SK-N-SH (cell line): ENCODE results near the gene MAPK6.

Experiments
- EP300 ChIP-seq, 2 experiments: IDR thresholded peaks; 2 replicates each; pipeline versions ENCODE4 v1.4.0 to v1.6.1; 2012; ENCODE audit warnings: borderline replicate concordance in 1 of 2, low read depth in 1 of 2, low read length in 1 of 2
- GATA2 ChIP-seq: sonication (generic); formaldehyde crosslinking; IDR thresholded peaks from 2 replicates; pipeline ENCODE4 v1.5.0; 2020; ENCODE audit warnings: mild to moderate bottlenecking, missing genetic modification reagents
- MEF2A ChIP-seq: IDR thresholded peaks from 2 replicates; pipeline ENCODE4 v1.4.0; 2012; ENCODE audit warnings: low read depth, borderline replicate concordance
- MXI1 ChIP-seq: IDR thresholded peaks from 2 replicates; pipeline ENCODE4 v1.6.1; 2012; ENCODE audit warnings: mild to moderate bottlenecking, low read depth, low read length, improper control_type of control experiment
- NFIC ChIP-seq: IDR thresholded peaks from 2 replicates; pipeline ENCODE4 v1.4.0; 2012; ENCODE audit warnings: borderline replicate concordance
- RCOR1 ChIP-seq: fragments of 150-350 bp; IDR thresholded peaks from 2 replicates; pipeline ENCODE4 v1.6.1; 2017; ENCODE audit warnings: antibody characterized with exemption, low read length
- SIN3A ChIP-seq: IDR thresholded peaks from 2 replicates; pipeline ENCODE4 v1.6.1; 2012; ENCODE audit warnings: low read depth, mild to moderate bottlenecking, low read length, moderate library complexity, borderline replicate concordance
- SMC3 ChIP-seq: IDR thresholded peaks from 2 replicates; pipeline ENCODE4 v1.6.1; 2012; ENCODE audit warnings: low read depth, low read length, improper control_type of control experiment
- TEAD4 ChIP-seq: IDR thresholded peaks from 2 replicates; pipeline ENCODE4 v1.4.0; 2012; ENCODE audit warnings: mild to moderate bottlenecking, borderline replicate concordance; ENCODE audit not compliant: insufficient read depth
- TF ChIP-seq, protein P1 (sequence below): fragments of 150-350 bp; IDR thresholded peaks from 2 replicates; pipeline ENCODE4 v1.6.1; 2017; ENCODE audit warnings: antibody characterized with exemption, low read length, low read depth, borderline replicate concordance
- TF ChIP-seq, protein P2 (sequence below): fragments of 200-600 bp; sonication (generic); IDR thresholded peaks from 2 replicates; pipeline ENCODE4 v1.6.1; 2017; ENCODE audit warnings: antibody characterized with exemption, mild to moderate bottlenecking, moderate library complexity
- TF ChIP-seq, protein P3 (sequence below): IDR thresholded peaks from 2 replicates; pipeline ENCODE4 v1.6.1; 2012; ENCODE audit warnings: mild to moderate bottlenecking, low read depth, low read length, moderate library complexity
- TF ChIP-seq, protein P4 (sequence below): IDR thresholded peaks from 2 replicates; pipeline ENCODE4 v1.4.0; 2012; ENCODE audit warnings: low read depth

DNA sequence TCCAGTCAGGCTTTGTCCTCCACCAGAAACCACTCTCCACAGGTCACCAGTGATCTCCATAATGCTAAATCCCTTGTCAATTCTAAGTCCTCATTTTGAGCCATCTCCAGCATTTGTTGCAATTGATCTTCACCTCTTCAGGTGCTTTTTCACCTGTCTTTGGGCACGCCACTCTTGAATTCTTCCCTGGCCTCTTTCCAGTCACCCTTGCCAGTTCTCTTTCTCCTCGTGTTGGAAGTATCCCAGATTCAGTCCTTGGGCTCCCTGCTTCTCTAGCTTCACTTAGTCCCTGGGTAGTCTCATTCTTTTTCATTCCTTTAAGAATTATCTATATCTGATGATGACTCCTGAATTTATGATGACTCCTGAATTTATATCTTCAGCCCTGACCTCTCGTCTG, 37.5 kb downstream of the MAPK6 start:
- no peak for TF ChIP-seq SMC3
- no peak for TF ChIP-seq TEAD4
- TF ChIP-seq, protein P1, sequence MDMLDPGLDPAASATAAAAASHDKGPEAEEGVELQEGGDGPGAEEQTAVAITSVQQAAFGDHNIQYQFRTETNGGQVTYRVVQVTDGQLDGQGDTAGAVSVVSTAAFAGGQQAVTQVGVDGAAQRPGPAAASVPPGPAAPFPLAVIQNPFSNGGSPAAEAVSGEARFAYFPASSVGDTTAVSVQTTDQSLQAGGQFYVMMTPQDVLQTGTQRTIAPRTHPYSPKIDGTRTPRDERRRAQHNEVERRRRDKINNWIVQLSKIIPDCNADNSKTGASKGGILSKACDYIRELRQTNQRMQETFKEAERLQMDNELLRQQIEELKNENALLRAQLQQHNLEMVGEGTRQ: no peak
- TF ChIP-seq, protein P2, sequence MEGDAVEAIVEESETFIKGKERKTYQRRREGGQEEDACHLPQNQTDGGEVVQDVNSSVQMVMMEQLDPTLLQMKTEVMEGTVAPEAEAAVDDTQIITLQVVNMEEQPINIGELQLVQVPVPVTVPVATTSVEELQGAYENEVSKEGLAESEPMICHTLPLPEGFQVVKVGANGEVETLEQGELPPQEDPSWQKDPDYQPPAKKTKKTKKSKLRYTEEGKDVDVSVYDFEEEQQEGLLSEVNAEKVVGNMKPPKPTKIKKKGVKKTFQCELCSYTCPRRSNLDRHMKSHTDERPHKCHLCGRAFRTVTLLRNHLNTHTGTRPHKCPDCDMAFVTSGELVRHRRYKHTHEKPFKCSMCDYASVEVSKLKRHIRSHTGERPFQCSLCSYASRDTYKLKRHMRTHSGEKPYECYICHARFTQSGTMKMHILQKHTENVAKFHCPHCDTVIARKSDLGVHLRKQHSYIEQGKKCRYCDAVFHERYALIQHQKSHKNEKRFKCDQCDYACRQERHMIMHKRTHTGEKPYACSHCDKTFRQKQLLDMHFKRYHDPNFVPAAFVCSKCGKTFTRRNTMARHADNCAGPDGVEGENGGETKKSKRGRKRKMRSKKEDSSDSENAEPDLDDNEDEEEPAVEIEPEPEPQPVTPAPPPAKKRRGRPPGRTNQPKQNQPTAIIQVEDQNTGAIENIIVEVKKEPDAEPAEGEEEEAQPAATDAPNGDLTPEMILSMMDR: no peak
- no peak for TF ChIP-seq NFIC
- TF ChIP-seq RCOR1: no peak
- TF ChIP-seq EP300 (IDR thresholded peaks at IDR 0.05; ENCODE audit: borderline replicate concordance in 1 of 2, low read depth in 1 of 2, low read length in 1 of 2): no peak
- TF ChIP-seq, protein P3, sequence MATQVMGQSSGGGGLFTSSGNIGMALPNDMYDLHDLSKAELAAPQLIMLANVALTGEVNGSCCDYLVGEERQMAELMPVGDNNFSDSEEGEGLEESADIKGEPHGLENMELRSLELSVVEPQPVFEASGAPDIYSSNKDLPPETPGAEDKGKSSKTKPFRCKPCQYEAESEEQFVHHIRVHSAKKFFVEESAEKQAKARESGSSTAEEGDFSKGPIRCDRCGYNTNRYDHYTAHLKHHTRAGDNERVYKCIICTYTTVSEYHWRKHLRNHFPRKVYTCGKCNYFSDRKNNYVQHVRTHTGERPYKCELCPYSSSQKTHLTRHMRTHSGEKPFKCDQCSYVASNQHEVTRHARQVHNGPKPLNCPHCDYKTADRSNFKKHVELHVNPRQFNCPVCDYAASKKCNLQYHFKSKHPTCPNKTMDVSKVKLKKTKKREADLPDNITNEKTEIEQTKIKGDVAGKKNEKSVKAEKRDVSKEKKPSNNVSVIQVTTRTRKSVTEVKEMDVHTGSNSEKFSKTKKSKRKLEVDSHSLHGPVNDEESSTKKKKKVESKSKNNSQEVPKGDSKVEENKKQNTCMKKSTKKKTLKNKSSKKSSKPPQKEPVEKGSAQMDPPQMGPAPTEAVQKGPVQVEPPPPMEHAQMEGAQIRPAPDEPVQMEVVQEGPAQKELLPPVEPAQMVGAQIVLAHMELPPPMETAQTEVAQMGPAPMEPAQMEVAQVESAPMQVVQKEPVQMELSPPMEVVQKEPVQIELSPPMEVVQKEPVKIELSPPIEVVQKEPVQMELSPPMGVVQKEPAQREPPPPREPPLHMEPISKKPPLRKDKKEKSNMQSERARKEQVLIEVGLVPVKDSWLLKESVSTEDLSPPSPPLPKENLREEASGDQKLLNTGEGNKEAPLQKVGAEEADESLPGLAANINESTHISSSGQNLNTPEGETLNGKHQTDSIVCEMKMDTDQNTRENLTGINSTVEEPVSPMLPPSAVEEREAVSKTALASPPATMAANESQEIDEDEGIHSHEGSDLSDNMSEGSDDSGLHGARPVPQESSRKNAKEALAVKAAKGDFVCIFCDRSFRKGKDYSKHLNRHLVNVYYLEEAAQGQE: no peak
- TF ChIP-seq SIN3A: no peak
- no peak for TF ChIP-seq MXI1
- TF ChIP-seq MEF2A: no peak
- TF ChIP-seq, protein P4, sequence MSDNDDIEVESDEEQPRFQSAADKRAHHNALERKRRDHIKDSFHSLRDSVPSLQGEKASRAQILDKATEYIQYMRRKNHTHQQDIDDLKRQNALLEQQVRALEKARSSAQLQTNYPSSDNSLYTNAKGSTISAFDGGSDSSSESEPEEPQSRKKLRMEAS: no peak
- TF ChIP-seq GATA2: no peak
